Fibroblast of lung (primary cell): ENCODE data around the gene HECTD2.

ENCODE experiments used
- CTCF ChIP-seq, 2 donors: IDR thresholded peaks in 1 of 2; conservative IDR thresholded peaks in 1 of 2; 1 replicate in 1 of 2; 2 replicates in 1 of 2; pipeline ENCODE4 v1.5.1; 2011 to 2012; ENCODE audit warnings: low read length in 2 of 2, control low read depth in 1 of 2, inconsistent platforms in 1 of 2, low read depth in 1 of 2, mild to moderate bottlenecking in 1 of 2
- EZH2 ChIP-seq: IDR thresholded peaks from 2 replicates; pipeline ENCODE4 v1.5.1; 2012; ENCODE audit warnings: low read length, control low read depth, mild to moderate bottlenecking; ENCODE audit errors: missing control alignments

- TF ChIP-seq CTCF (conservative IDR thresholded peaks at IDR 0.05 in 1 of 2, IDR thresholded peaks at IDR 0.05 in 1 of 2; ENCODE audit: low read depth in 1 of 2, low read length in 2 of 2) (peak in 1 of 2 donors; percentile 18), EZH2 (no peak)
These were observed 83.2 kb downstream of the HECTD2 start for GRCh38 chr10:91493313-91493712.
